K562 (cell line): ENCODE results near the gene NENF. TPM values are rescaled to one million over a fixed set of nuclear protein-coding genes. Genes with fewer than 3 reads are reported as not detected.

Experiments used
- ARID1B ChIP-seq: fragments of 450-650 bp; IDR thresholded peaks from 2 replicates; pipeline ENCODE4 v1.6.1; 2016; ENCODE audit warnings: antibody characterized with exemption, mild to moderate bottlenecking, inconsistent platforms
- CEBPB ChIP-seq: fragments of 450-650 bp; IDR thresholded peaks from 2 replicates; pipeline ENCODE4 v1.6.1; 2016; ENCODE audit warnings: missing genetic modification characterization, missing compliant biosample characterization
- CHD1 ChIP-seq: fragments of 200-600 bp; sonication (generic); IDR thresholded peaks from one replicate; pipeline ENCODE4 v1.6.1; 2012; ENCODE audit warnings: mild to moderate bottlenecking, moderate library complexity, low read length, inconsistent platforms
- DLX4 ChIP-seq: fragments of 250-450 bp; sonication (Bioruptor Pico); IDR thresholded peaks from 2 replicates; pipeline ENCODE4 v1.6.1; 2021; ENCODE audit warnings: mild to moderate bottlenecking
- E2F5 ChIP-seq: sonication (generic); formaldehyde crosslinking; IDR thresholded peaks from 2 replicates; pipeline ENCODE4 v1.8.0; 2022; ENCODE audit warnings: mild to moderate bottlenecking, missing genetic modification reagents
- E2F8 ChIP-seq: fragments of 450-650 bp; IDR thresholded peaks from 2 replicates; pipeline ENCODE4 v1.7.1; 2018; ENCODE audit warnings: mild to moderate bottlenecking, low read depth; ENCODE audit not compliant: partially characterized antibody
- EHMT2 ChIP-seq: fragments of 450-650 bp; IDR thresholded peaks from 2 replicates; pipeline ENCODE4 v1.6.1; 2018; ENCODE audit warnings: antibody characterized with exemption
- NCOA1 ChIP-seq: fragments of 450-650 bp; IDR thresholded peaks from 2 replicates; pipeline ENCODE4 v1.6.1; 2016; ENCODE audit warnings: low read depth
- PKNOX1 ChIP-seq: fragments of 450-650 bp; IDR thresholded peaks from 2 replicates; pipeline ENCODE4 v1.6.1; 2016
- SRF ChIP-seq, 2 experiments: fragments of 250-450, 450-650 bp in 1 of 2; sonication (Bioruptor Pico) in 1 of 2; sonication (generic) in 1 of 2; formaldehyde crosslinking; IDR thresholded peaks; 2 replicates each; pipeline versions ENCODE4 v1.5.0 to v1.5.1; 2020 to 2022; ENCODE audit warnings: mild to moderate bottlenecking in 1 of 2, missing genetic modification reagents in 1 of 2
- TCF7 ChIP-seq: sonication (generic); IDR thresholded peaks from 2 replicates; pipeline ENCODE4 v1.6.1; 2016; ENCODE audit warnings: antibody characterized with exemption, borderline replicate concordance
- TCF7L2 ChIP-seq: fragments of 150-350 bp; IDR thresholded peaks from 2 replicates; pipeline ENCODE4 v1.6.1; 2016; ENCODE audit warnings: low read depth, mild to moderate bottlenecking, low read length, moderate library complexity
- TSHZ1 ChIP-seq: fragments of 250-450 bp; sonication (Bioruptor Pico); IDR thresholded peaks from 2 replicates; pipeline ENCODE4 v1.4.0; 2020; ENCODE audit warnings: mild to moderate bottlenecking, moderate library complexity
- ZKSCAN3 ChIP-seq: fragments of 250-450 bp; sonication (Bioruptor Pico); IDR thresholded peaks from 2 replicates; pipeline ENCODE4 v1.4.0; 2020
- ZNF384 ChIP-seq: IDR thresholded peaks from 2 replicates; pipeline ENCODE4 v1.6.1; 2012; ENCODE audit warnings: low read depth, low read length, improper control_type of control experiment
- ZNF398 ChIP-seq: fragments of 250-450 bp; sonication (Bioruptor Pico); IDR thresholded peaks from 2 replicates; pipeline ENCODE4 v1.8.0; 2021; ENCODE audit warnings: moderate library complexity, mild to moderate bottlenecking, inconsistent platforms
- ZNF561 ChIP-seq: fragments of 450-650 bp; formaldehyde crosslinking; conservative IDR thresholded peaks from 2 replicates; pipeline ENCODE4 v1.4.0; 2020; ENCODE audit warnings: mild to moderate bottlenecking, moderate library complexity
- polyA plus RNA-seq, 8 experiments: library from polyadenylated mRNA; depleted of rRNA in 4 of 8; stranded (reverse) in 5 of 8; unstranded in 3 of 8; fragments of >200 nt; fragmentation: Nextera tagmentation in 2 of 8; fragmentation: Illumina TruSeq in 1 of 8; extraction: Ambion mirVana in 2 of 8; extraction: Trizol in 1 of 8; gene quantifications; 2 replicates each; pipeline versions ENCODE4 v1.2.1 to v1.2.3, GENCODE V29; 2011 to 2014; ENCODE audit warnings: inconsistent platforms in 1 of 8, missing spikeins in 1 of 8
- total RNA-seq, 7 experiments: library from RNA; depleted of rRNA in 6 of 7; stranded (reverse); fragments of >200 nt in 6 of 7; fragmentation: Illumina TruSeq in 2 of 7; extraction: Trizol in 2 of 7; gene quantifications; 2 replicates each; pipeline versions ENCODE4 v1.2.1 to v1.2.3, GENCODE V29; 2011 to 2021; ENCODE audit warnings: low replicate concordance in 1 of 7

Gene NENF
- total and polyA plus RNA-seq, 9 of the 15 experiments (the other 6 are each of a cell fraction or from before 2014, with no cell fraction given): 6.1 to 100 (median 72.8) TPM

- TF ChIP-seq PKNOX1: peak; percentile 36; the same call in 1 of the 2 replicates
- 0 out of 2 replicates have a peak, but pooled peaks have one; percentile 8 for TF ChIP-seq ARID1B
- TF ChIP-seq ZNF384: peak; percentile 44; the same call in 1 of the 2 replicates
- TF ChIP-seq EHMT2: no peak
- no peak for TF ChIP-seq SRF (CRISPR knock-in tag; IDR thresholded peaks at IDR 0.05)
- TF ChIP-seq ZNF561: no peak
- TF ChIP-seq TCF7: no peak
- TF ChIP-seq ZNF398 (CRISPR knock-in tag): no peak
- TF ChIP-seq DLX4 (CRISPR knock-in tag): no peak
- TF ChIP-seq ZKSCAN3: no peak
- TF ChIP-seq E2F5: no peak
- TF ChIP-seq CHD1: no peak
- no peak for TF ChIP-seq NCOA1
- TF ChIP-seq TCF7L2: no peak
- TF ChIP-seq E2F8: no peak
- TF ChIP-seq TSHZ1 (CRISPR knock-in tag): no peak
- peak; percentile 91 for TF ChIP-seq CEBPB (tag)
These were observed 4.6 kb downstream of the NENF start (continued) for GRCh38 chr1:212437179-212437798.
